PFSK-1 (cell line): ENCODE measurements around the gene FADS3.

Source experiments
- FOXP2 ChIP-seq: optimal IDR thresholded peaks from 2 replicates; pipeline ENCODE3; 2011; ENCODE audit warnings: borderline replicate concordance, control low read depth, inconsistent platforms; ENCODE audit not compliant: insufficient read depth; ENCODE audit errors: extremely low read length, extremely low read depth
- POLR2AphosphoS5 ChIP-seq: IDR thresholded peaks from 2 replicates; pipeline ENCODE4 v1.6.1; 2012; ENCODE audit warnings: low read depth, mild to moderate bottlenecking, control low read depth, low read length, moderate library complexity
- REST ChIP-seq, 2 experiments: IDR thresholded peaks; 2 replicates each; pipeline versions ENCODE4 v1.6.1 to v1.8.0; 2011 to 2012; ENCODE audit warnings: low read depth in 2 of 2, low read length in 2 of 2, control low read depth in 1 of 2, inconsistent platforms in 1 of 2, mild to moderate bottlenecking in 1 of 2, moderate library complexity in 1 of 2; ENCODE audit not compliant: insufficient read depth in 1 of 2
- SIN3A ChIP-seq: IDR thresholded peaks from 2 replicates; pipeline ENCODE4 v1.6.1; 2012; ENCODE audit warnings: mild to moderate bottlenecking, low read length, moderate library complexity, borderline replicate concordance; ENCODE audit not compliant: insufficient read depth
- TAF1 ChIP-seq: IDR thresholded peaks from 2 replicates; pipeline ENCODE4 v1.6.1; 2012; ENCODE audit warnings: low read length, control low read depth, borderline replicate concordance; ENCODE audit not compliant: insufficient read depth

Gene FADS3

GRCh38 chr11:61906522-61906909, 15.2 kb upstream of the FADS3 start:
- TF ChIP-seq FOXP2: no peak

GRCh38 chr11:61905801-61906521, 14.6 kb upstream of the FADS3 start:
- TF ChIP-seq SIN3A (no peak), FOXP2 (no peak), REST (IDR thresholded peaks at IDR 0.05; ENCODE audit: insufficient read depth in 1 of 2, low read depth in 2 of 2, low read length in 2 of 2) (no peak), POLR2AphosphoS5 (no peak), TAF1 (no peak)

GRCh38 chr11:61905067-61905696, 13.8 kb upstream of the FADS3 start:
- TF ChIP-seq SIN3A: no peak
- TF ChIP-seq REST (IDR thresholded peaks at IDR 0.05; ENCODE audit: insufficient read depth in 1 of 2, low read depth in 2 of 2, low read length in 2 of 2): no peak
- no peak for TF ChIP-seq TAF1
- TF ChIP-seq FOXP2: no peak
- no peak for TF ChIP-seq POLR2AphosphoS5

GRCh38 chr11:61904539-61905048, 13.2 kb upstream of the FADS3 start:
- no peak for TF ChIP-seq REST (IDR thresholded peaks at IDR 0.05; ENCODE audit: insufficient read depth in 1 of 2, low read depth in 2 of 2, low read length in 2 of 2)
- no peak for TF ChIP-seq FOXP2
- TF ChIP-seq POLR2AphosphoS5: no peak

- no peak for TF ChIP-seq POLR2AphosphoS5
These were observed 12.5 kb upstream of the FADS3 start for GRCh38 chr11:61903845-61904244.

GRCh38 chr11:61902313-61902712, 11.0 kb upstream of the FADS3 start:
- TF ChIP-seq FOXP2 (no peak), REST (IDR thresholded peaks at IDR 0.05; ENCODE audit: insufficient read depth in 1 of 2, low read depth in 2 of 2, low read length in 2 of 2) (no peak)
